Glomerular visceral epithelial cell (primary cell): ENCODE results near the gene HOXA13.

Source experiments
- DNase-seq: peaks from one replicate; pipeline ENCODE4 v3.0.0-alpha.2; 2016; ENCODE audit errors: extremely low spot score

The HOXA13 gene

DNA sequence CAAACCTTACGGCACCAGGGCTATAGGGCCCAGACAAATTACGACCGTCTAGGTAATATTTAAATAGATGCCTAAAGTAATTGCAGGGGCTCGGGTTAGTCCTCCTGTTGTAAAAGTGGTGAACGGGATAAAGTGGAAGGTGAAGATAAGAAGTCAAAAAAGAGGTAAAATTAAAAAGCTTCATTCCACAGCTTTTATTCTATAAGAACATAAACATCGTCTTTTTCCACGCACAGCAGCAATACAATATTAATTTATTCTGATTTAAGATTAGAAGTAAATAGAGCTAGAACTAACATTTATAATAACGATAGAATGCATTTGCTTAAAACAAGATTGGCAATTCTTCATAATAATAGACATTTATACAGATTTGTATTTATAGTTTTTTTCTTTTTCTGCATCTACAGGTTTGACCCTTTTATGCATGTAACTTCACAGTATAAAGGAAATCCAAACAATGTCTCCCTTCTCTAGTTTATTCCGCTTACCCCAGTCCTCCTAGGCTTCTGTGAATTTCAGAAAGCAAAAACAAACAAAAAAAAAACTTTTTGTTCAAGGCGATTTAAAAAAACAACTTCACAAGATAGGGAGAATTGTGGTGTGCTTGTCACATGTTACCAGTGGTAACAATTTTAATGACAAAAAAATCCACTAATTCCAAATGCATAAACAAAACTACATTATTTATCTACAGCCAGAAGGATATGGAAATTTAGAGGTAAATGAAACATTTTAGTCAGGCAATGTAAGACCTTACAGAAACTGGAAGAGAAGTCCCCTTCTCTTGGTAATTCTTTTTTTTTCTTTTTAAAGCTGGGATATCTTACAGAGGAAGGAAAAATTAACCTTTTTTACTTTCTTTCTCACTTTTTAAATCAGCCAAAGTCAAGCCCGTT lies 29.2 kb downstream of the HOXA13 start:
- DNase-seq, result no peak

DNA sequence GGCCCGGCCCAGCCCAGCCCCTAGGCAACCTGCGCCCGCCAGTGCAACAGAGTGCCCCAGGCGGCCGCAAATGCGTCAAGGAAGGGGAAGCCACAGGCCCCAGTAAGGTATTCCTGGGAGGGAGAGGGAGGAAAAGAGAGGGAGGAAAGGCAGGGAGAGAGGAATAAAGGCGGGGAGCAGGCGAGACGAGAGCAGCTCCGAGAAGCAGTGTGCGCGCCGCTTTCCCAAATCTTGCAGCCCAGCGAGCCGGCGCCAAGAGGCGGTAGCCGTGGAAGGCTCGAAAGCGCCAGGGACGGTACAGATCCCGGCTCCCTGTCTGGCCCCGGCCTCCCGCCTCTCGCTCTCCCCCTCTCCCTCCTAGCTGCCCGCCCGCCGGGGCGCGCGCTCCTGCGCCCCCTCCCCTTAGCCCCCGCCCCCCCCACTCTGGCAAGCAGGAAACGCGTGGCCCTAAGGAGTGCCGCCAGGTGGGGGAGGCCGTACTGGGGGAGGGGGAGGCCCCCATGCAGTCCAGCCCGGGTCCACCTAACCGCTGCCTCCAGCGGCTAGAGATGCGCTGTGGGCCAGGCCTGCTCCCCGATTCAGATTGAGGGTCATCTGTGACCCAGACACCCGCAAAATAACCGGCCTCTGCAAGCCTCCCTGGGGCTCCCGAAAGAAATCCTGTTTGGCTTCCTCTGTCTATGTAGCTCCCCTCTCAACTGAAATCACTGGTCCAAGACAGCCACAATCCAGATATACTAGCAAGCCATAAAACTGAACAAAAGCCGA lies 30.0 kb downstream of the HOXA13 start:
- DNase-seq, result peak; percentile 77

DNA sequence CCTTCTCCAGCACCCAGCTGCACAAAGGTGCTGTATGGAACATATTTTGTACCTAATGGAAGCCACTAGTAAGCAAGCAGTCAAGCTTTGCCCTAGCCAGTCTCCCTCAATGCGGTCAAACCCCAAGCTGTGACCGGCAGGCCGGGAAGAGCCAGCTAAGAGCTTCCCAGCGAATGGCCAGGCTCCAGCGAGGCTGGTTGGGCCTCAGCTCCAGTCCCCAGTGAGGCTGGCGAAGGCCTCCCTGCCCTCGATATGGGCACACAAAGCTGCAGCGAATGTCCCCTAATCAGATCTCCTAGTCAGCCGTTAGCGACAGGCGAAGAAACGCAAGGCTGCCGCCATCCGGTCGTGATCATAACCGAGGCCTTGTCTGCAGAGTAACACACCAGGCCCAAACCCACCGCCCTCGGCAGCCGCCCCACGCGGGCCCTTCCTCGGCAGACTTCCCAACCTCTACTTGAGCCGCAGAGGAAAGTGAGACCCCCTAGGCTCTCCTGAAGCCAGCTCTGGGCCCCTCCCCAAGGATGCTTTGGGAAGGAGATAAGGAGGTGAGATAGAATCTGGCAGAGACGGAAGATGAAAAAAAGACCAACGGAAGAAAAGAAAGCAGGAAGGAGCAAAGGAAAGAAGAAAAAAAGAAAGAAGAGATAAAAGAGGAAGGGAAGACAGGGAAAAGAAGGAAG lies 31.5 kb downstream of the HOXA13 start:
- peak; percentile 60 for DNase-seq

DNA sequence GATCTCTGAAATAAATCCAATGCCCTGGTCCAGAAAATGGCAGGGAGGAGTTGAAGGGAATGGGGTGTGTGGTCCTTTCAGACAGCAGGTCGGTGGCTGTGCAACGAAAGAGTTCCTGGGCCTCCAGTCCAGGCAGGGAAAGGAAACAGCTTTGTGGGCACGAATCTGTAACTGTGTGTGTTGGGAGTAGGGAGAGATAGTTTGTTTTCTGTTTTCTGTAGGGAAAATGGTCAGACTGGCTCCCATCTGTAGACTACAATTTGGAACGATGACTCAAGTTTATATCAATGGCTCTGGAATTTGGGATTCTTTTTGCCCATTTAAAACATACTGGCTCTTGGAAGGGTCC lies 32.0 kb downstream of the HOXA13 start:
- DNase-seq, result peak; percentile 33

DNA sequence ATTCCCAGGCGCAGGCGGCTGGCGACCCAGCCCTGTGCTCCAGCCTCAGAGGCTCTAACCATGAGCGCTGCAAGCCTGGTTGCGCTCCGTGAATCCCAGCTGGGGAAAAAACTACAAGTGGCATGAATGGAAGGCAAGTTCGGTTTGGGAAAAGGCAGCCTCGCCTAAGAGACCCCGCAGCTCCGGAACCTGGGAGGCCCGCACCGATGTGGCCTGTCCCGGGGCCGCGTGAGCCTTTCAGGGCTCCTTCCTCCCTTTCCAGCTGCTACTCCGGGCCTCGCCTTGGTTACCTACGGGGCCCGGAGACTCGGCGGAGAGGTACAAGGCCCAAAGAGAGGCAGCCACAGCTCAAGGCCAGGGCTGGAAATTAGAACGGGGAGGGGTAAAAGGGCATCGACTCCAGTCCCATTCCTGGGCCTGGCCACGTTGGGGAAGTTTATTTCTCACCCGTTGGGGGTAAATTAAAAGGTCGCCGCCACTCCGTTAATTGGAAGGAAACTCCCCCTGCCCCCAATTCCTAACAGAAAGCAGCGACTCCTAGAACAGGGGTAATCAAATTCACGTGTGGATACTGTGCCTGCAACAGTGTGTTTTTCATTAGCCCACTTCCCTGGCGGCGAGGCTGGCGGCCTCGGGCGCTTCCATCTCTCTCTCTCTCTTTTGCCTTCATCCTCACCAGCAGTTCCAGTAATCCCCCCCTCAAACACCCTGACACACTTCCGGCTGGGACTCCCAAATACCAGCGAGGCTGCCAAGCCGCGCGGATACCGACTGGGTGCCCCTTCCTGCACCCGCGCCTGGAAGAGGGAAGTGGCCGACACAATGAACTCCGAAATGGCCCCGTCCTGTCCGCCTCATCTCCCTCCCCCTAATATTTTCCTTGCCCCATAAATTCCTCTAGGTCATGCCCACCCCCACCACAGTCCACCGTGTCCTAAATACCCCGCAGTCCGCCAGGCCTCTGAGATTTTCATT lies 33.1 kb downstream of the HOXA13 start:
- DNase-seq, result peak; percentile 84

DNA sequence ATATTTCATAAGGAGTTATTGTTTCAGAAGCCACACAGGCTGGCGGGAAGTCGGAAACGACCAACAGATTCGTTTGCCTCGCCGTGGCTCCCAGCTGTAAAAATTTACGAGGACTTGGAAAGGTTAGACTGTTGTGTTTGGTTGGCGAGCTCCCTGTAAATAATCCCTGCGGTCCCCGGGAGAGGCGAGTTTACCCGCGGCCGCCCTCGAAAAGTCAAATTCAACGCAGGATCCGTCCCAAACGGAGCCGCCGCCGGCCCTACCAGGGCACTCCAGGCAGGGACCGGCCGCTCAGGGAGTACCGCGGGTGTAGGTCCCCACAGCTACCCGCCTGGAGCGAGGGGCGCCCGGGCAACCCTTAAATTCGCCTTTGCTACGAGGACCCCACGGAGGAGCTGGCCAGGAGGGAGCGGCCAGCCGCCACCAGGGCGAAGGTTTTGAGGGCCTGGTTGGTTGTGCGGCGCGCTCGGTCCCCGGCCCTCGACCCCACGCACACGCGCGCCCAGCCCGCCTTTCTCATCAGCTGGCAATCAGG lies 33.8 kb downstream of the HOXA13 start:
- peak; percentile 33 for DNase-seq

DNA sequence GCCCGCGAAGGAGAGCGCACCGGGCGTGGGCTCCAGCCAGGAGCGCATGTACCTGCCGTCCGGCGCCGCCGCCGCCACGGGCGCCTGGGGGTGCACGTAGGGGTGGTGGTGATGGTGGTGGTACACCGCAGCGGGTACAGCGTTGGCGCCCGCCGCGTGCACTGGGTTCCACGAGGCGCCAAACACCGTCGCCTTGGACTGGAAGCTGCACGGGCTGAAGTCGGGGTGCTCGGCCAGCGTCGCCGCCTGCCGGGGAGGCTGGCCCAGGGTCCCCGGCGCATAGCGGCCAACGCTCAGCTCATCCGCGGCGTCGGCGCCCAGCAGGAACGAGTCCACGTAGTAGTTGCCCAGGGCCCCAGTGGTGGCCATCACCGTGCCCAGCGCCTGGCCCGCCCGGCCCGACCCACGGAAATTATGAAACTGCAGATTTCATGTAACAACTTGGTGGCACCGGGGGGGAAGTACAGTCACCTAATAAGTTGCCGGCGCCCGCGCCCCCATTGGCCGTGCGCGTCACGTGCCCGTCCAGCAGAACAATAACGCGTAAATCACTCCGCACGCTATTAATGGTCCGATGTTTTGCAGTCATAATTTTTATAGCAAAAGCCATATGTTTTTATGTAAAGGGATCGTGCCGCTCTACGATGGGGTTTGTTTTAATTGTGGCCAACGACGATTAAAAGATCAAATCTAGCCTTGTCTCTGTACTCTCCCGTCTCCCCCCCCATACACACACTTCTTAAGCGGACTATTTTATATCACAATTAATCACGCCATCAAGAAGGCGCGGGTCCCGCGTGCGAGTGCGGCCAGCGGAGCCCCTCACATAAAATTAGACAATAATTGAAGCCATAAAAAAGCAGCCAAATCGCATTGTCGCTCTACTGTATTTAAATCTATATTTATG lies 34.5 kb downstream of the HOXA13 start, which contains the start of gene HOXA9:
TSS of gene HOXA9 (minus strand) at position 449 of the 907 bp plus-strand sequence. CDS start at position 369, 80 bp downstream.
- peak; percentile 94 for DNase-seq

DNA sequence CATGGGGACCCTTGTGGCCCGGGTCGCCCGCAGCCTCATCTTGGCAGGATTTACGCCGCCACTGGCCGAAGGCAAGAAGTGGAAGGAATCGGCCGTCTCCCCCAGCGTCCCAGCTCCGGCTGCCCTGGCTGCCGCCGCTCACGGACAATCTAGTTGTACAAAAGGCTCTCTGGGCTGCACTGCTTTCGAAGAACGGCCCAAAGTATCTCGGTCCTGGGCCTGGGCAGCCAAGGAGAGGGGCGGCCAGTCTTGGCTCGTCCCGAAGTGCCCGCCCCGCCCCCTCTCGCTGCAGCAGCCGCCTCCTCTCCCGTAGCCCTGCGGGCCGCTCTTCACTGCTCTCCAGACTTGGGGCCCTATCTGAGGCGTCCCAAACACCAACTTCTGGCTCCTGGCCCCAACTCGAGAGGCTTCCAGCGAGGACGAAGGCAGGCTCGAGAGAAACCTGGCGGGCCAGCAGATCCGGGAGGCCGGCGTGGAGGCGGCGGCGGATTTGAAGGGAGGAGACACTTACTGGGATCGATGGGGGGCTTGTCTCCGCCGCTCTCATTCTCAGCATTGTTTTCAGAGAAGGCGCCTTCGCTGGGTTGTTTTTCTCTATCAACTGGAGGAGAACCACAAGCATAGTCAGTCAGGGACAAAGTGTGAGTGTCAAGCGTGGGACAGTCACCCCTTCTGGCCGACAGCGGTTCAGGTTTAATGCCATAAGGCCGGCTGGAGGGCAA lies 35.4 kb downstream of the HOXA13 start:
- DNase-seq, result peak; percentile 47

DNA sequence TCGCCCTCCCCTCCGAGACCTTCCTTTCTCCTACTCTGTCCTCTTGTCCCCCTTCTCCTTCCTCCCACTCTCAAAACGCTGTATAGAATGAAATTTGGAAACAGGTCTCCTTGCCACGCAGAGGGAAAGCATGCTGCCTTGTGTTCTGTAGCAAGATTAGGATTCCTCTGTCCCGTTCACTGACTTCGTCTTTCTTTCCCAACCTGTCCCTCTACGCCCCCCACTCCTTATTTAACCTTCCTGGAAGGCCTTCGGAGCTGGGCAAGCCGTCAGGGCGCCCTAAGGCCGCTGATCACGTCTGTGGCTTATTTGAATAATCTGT lies 35.9 kb downstream of the HOXA13 start:
- DNase-seq, result no peak

DNA sequence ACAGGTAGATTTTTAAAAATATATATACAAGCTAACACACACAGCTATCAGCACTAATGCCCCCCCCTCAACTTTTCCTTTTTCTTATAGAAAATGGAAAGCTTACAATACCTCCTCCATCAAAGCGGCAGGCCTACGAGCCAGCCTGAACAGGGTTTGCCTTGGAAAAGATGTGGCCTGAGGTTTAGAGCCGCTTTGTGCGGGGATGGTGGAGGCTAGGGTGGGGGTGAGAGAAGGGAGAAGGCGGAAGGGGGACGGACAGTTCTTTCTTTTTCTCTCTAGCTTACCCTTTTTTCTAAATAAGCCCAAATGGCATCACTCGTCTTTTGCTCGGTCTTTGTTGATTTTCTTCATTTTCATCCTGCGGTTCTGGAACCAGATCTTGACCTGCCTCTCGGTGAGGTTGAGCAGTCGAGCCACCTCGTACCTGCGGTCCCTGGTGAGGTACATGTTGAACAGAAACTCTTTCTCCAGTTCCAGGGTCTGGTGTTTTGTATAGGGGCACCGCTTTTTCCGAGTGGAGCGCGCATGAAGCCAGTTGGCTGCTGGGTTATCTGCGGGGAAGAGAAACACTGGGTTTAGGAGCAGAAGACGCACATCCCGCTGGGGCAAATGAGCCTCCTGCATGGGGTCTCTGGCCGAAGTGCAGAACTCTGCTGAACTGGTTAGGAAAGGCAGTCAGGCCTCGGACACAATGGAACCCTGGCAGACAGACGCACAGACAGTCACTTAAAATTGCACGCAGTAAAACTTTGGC lies 36.4 kb downstream of the HOXA13 start:
- no peak for DNase-seq

DNA sequence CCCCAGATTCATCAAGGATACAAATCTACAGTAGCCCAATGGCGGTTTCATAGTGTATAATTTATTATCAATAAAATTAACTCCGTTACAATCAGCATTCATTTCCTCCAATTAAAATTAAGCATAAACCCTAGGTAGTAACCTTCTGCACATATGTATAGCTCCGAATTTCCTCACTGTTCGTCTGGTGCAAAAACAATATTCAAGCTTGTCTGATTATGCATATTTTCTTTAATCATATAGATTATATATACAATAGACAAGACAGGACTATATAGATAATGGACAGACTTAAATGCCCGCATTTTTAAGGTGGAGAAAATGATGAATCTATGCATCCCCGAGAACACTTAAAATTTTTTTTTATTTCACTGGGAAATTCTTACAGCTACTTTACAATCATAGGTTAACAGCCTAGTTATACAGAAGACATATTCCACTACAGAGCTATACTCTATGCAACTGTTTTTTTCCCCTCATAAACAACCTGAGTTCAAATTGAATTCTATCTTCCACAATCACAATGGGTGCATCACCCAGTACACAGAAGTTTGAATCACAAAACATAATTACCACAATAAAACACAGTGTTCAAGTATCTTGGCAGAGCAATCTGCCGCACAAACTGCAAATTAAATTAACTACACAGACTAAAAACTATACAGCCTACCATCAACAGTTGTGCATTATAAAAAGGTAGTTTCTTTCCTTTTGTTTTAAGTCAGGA lies 37.2 kb downstream of the HOXA13 start:
- DNase-seq, result no peak

DNA sequence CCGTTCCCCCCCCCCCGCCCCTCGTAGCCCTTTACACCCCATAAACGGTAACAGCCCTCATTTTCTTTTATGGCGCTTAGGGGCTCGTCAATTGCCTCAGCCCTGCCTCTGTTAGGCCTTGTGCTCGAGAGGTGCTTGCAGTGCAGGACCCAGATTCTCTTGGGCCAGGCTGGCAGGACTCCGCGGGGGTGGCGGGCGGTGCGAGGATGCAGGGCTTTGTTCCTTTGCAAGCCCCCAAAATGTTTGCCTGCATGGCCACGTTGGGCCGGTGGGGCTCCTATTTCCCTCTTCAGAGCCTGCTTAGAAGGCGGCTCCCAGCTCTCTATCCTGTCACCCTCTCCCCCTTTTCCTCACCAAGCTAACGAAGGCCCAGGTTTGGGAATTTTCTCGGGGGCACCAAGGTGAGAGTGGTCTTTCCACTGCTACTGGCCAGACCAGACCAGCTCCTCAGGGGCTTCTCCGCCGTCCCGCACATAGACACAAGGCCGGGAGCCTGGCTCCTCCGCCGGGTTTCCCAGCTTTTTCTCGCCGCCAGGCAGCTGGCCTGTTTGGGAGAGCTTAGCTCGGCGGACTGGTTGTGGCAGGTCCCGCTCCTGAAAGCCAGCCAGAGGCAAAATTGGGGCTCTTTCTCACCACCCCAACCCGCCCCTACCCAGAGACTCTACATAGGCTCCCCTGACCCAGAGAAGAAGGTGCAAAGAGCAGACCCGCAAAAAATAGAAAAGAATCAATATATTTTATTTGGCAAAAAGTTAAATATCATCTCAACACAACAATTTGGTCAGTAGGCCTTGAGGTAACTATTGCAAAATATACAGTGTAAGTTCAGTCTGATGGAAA lies 38.0 kb downstream of the HOXA13 start:
- DNase-seq, result no peak

DNA sequence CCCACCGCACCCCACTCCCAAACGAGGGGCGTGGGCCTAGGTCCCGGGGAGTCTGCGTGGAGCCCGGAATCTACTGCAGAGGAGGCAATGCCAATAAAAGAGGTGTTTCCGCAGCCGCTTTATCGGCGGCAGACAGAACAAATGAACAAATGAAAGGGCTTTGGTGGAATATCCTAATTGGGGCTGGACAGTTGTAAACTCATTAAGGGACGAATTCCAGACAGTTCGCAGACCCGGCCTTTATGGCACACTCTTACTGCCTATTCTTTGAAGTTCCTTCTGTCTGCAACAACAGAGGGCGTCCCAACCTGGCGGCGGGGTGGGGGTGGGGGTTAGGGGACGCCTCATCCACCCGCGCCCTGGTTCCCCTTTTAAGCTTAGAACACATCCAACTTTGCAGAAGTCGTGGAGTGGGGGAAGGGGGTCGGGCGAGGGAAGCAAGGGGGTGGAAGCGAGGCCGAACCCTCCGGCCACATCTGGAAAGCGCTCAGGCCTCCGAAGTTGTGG lies 38.6 kb downstream of the HOXA13 start:
- peak; percentile 71 for DNase-seq

DNA sequence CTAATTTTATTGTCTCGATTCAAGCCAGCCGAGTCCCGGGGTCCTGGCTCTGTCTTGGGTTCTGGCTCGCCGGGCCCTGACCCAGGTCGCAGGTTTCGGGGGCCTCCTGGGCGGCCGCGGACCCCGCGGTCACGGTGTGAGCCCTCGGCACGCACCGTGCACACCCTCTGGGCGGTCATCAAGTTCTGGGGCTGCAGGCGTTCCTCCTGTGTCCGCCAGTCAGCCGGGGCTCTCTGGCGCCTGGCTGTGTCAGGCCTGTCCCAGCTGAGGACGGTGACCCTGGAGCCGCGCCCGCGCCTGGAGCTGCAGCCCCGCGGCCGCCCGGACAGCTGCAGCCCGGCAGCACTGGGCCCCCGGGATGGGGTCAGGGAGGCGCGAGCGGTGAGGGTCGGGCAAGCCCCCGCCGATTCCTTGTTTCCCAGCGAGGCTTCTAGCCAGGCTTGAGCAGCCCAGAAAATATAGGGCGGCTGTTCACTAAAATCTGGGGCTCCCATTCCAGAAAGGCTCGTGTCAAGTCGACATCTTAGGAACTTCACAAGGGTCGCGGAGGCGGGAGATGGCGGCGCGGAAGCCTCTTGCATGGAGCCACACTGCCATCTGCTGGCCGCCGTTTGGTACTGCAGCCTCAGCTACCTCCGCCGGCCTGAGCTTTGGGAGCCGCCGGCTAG lies 39.2 kb downstream of the HOXA13 start:
- DNase-seq, result peak; percentile 89

DNA sequence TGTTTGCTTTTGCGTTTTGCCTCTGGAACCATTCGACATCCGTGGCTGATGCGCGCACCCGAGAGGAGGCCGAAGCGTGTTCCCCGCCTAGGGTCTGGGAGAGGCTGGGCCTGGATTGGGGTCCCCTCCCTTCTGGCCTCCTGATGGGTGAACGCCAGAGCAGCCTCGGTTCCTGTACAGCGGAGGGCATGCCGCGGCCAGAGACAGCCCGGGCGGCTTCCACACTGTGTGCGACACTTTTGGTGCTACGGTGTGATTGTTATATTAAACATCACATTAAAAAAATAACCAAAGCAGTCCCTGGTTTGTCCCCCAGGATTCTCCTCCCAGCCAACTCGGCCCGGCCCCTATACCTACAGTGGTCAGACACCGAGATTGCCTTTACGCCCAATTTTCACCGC lies 39.7 kb downstream of the HOXA13 start:
- DNase-seq, result no peak
